T47D (cell line): Measurements from ENCODE around the gene CCDC171.

Source experiments
- DNase-seq, 2 experiments: peaks; one replicate each; pipeline versions ENCODE4 v3.0.0 to v3.0.0-alpha.2; 2011 to 2012; ENCODE audit warnings: low read depth in 1 of 2, low spot score in 1 of 2
- JUND ChIP-seq: IDR thresholded peaks from 2 replicates; pipeline ENCODE4 v1.6.1; 2012; ENCODE audit warnings: low read depth
- in situ Hi-C: cut with HindIII; loops from 2 replicates; pipeline ENCODE4 v1.10.0; 2016; ENCODE audit warnings: low sequenced_read_pairs, low pct_unique_long_range_greater_than_20kb

Gene CCDC171

DNA sequence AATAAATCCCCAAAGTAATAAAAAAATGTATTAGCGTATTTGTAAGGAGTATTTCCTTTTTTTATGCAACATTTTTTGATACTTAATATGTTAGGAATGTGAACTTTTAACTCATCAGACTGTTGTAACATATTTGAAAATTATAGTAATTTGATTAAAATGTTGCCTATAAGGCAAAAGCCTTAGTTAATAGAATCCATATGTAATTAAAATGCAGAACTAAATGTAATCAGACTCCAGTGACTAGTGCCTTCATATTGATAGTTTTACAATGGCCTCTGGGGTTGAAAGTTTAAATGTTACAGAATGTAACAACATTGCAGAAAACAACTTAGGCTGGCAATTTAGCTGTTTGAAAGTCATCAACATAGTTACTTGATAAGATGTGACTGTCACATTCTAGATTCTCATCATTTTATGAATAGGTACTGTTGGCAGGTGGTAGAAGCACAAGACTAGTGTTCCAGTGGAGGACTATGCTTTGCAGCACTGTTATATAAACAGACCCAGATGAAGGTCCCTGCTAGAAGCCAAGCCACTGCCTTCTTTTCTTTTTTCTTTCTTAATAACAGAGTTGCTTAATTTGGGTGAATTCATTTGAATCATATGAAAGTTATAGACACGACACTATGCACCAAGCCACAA is 382.9 kb downstream of the CCDC171 start:
- TF ChIP-seq JUND, result no peak
- no peak for DNase-seq
- in situ Hi-C loops, result no loop called here

GRCh38 chr9:15936306-15936921 is 383.6 kb downstream of the CCDC171 start:
- no peak for TF ChIP-seq JUND
- in situ Hi-C loops, result no loop called here
- DNase-seq, result no peak

DNA sequence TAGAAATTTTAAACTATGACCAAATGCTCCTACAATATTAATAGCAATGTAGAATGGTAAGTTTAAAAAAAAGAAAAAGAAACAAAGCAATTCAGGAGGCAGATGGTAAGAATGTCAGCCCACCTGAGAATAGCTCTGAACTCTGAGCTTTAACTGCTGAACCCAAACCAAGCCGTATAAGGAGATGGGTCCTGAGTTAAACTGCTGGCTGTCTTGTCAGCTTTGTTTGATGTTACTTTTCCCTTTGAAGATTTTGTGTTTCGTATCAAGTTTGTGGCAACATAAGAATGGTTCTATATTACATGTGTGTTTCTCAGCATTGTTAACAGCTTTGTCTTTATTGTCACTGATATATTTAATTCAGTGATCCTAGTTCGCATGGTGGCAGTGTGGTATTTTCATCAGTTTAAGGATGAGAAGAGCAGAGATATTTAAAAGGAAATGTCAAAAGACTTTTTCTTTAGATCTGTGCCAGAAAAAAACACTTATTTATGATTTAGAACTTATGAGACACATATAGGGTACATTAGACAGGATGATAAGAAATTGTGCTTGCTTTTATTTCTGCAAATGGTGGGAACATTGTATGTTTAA is 390.1 kb downstream of the CCDC171 start:
- in situ Hi-C loops, result no loop called here
- TF ChIP-seq JUND, result no peak

GRCh38 chr9:15944341-15944740 is 391.5 kb downstream of the CCDC171 start:
- TF ChIP-seq JUND, result no peak

More for the DNA sequence above, 390.1 kb downstream of the CCDC171 start:
- DNase-seq, result no peak

GRCh38 chr9:15959663-15960062 is 406.8 kb downstream of the CCDC171 start:
- DNase-seq, result no peak
- in situ Hi-C loops, result no loop called here
- no peak for TF ChIP-seq JUND

More at GRCh38 chr9:15944341-15944740, 391.5 kb downstream of the CCDC171 start:
- in situ Hi-C loops, result no loop called here
- DNase-seq, result no peak

DNA sequence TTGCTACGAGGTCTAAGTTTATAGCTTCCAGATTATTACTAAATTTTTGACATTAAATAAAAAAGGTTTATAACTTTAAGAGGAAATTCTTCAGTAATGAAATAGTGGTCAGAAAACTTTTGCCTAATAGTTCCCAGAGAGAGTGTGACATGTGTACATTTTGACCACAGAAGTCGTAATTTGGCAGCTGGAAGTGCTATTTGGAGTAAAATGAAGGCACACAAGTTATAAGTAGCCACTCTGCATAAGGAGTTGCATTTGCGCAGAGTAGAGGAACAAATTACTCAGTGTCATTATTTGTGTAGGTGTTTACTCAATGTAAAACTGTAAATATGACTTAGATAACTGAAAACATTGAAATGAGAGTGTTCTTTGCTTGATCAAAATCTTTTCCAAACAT is 408.4 kb downstream of the CCDC171 start:
- no peak for DNase-seq
- TF ChIP-seq JUND, result no peak
- in situ Hi-C loops, result no loop called here

DNA sequence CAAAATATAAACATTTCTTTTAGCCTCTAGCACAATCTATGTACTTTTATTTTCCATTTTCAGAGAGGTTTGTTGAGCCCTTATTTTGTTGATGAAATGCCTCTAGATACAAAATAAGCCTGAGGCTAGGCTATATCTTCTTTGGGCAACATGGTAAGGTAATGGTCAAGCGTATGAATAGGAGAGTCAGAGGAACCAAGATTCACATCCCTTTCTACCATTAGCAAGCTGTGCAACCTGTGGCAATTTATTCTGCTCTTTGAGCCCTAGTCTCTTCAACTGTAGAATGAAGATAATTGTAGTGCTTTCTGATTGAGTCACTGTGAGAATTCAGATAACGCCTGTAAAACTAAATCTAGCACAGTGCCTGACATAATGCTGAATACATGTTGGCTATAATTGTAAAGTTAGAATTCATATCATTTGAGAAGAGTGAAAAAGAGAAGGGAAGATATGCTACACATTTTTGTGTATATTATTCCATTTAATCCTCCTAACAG is 412.5 kb downstream of the CCDC171 start:
- DNase-seq, result no peak
- in situ Hi-C loops, result no loop called here
- no peak for TF ChIP-seq JUND

- TF ChIP-seq JUND, result no peak
- in situ Hi-C loops, result no loop called here
- DNase-seq, result no peak
Observed at GRCh38 chr9:15966471-15966870, 413.6 kb downstream of the CCDC171 start.

- in situ Hi-C loops, result no loop called here
- DNase-seq, result peak in 1 of 2 experiments; percentile 6
- TF ChIP-seq JUND, result no peak
Observed at GRCh38 chr9:15967068-15967467, 414.2 kb downstream of the CCDC171 start.

DNA sequence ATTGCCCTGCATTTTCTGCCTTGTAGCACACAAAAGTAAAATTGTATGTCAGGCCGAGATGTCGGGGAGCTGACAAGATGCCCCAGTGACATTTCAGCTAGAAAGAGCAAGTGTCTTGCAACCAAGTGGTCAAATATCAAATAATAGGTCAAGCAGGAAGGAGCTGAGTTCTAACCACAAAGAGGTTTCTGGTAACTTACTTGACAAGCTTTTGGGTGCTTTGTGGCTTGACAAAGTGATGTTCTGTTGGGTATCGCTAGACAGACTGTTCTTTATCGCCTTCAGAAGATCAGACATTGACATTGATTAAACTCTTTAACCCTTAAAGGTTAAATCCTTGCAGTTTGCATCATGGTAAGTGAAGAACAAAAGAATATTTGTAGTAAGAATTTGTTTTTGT is 419.9 kb downstream of the CCDC171 start:
- no peak for TF ChIP-seq JUND
- in situ Hi-C loops, result no loop called here
- DNase-seq, result no peak

DNA sequence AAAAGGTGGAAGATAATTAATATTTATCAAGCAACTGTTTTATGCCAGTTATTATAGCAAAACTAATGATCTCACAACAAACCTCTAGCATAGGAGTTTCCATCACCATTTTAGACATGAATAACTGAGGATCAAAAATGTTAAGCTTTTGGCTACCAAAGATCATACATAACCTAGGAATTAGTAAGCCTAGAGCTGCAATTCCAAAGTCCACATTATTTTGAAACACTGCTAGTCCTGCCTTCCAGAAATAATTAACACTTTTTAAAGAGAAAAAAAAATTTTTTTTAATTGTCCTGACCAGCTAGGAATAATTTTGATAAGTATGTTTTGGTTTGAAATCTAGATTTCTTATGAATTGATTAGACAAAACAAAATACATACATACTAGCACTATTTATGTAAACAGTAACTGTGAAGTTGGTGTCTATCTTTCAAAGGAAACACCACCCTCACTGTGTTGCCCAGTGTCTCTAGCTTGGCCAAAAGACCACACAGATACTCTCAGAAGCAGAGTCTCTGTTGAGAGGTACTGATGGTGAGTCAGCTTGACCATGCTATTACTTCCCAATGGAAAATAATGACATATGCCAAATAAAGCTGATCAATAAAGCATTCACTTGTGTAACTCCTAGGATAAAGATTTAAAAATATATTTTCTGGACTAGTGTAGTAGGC is 422.4 kb downstream of the CCDC171 start:
- no peak for DNase-seq
- no peak for TF ChIP-seq JUND
- in situ Hi-C loops, result no loop called here

DNA sequence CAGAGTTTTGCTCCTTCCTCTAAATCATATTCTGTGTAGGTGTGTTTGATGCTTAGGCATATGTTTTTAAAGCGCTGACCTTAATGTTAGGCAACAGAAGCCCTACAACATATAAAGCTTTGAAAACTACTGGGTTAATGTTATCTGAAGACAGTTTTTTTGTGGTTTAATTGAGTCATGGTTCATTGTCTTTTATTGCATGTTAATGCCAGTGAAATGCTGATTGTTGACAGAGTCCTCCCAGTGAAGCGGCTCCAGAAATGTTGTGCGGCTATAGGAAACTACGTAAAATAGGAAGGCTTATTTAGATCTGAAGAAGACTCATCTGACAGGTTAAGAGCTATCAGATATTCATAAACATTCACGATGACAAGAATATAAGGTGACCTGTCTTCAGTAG is 424.6 kb downstream of the CCDC171 start:
- in situ Hi-C loops, result no loop called here
- no peak for TF ChIP-seq JUND
- DNase-seq, result no peak

DNA sequence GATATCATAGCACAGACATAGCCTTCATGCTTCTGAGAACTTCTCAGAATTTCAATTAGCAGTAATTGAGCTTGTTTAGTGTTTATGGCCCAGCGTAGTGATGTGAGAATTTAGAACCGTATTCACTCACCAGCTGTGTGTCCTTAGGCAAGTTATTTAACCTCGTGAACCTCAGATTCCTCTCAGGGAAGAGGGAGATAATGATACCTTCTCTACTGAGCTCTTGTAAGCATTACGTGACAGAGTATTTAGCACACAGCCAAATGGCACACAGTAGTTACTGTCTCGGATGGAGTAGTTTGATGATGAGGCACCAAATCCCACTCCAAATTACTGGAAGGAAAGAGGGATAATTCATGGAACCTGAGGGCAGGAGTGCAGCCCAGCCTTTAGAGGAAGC is 429.3 kb downstream of the CCDC171 start:
- DNase-seq, result no peak
- in situ Hi-C loops, result no loop called here

More for the DNA sequence above, 429.3 kb downstream of the CCDC171 start:
- no peak for TF ChIP-seq JUND
